Measurements from ENCODE around the gene OPCML.

Gene OPCML

GRCh38 chr11:133222425-133223330 is 309.6 kb downstream of the OPCML start:
- no peak for DNase-seq

- no peak for DNase-seq
Observed at GRCh38 chr11:133219543-133219942, 312.8 kb downstream of the OPCML start.

DNA sequence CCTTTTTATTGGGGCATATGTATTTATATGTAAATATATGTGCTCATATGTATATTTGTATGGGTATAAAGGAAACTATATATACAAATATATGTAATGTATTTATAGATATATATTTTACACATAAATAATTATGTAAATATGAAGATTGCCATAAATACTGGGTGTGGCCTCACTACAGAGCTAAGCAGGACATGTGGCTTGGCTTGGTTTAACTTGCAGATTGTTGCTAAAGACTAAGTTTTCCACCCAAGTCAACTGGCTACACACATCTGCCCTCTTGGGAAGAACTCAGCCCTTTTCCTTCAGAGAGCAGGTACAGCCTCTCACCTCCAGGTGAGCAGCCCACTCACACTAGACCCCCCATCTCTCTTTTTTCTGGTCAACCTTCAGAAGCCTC is 315.5 kb downstream of the OPCML start:
- DNase-seq: no peak

DNA sequence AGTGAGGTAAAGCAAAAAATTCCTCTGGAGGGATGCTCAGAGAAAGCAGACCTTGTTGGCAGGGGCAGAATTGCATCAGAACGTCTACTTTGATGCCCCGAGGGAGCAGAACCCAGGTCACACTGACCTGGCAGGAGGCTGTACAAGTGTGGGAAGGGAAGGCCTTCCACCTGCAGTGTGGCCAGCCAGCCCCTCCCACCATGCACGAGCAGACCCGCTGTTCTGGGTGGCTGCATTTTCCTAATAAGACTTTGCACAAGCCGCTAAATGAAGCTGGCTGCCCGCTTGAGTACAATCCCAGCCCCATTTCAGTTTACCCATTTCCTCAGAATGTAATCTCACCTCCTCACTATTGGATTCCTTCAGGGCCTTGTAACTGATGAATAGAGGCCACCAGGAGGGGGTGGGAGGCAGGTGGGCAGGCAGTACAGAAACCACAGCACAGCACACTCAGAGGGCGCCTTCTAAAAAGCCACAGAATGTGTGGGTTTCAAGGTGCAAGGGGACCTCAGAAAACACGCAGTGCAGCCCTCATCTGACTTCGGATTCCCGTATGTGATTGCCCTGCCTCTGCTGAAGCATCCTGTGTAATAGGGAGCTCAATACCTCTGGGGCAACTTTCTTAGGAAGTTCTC is 316.6 kb downstream of the OPCML start:
- no peak for DNase-seq

- DNase-seq: peak; percentile 25
Observed at GRCh38 chr11:133214646-133215045, 317.7 kb downstream of the OPCML start.

DNA sequence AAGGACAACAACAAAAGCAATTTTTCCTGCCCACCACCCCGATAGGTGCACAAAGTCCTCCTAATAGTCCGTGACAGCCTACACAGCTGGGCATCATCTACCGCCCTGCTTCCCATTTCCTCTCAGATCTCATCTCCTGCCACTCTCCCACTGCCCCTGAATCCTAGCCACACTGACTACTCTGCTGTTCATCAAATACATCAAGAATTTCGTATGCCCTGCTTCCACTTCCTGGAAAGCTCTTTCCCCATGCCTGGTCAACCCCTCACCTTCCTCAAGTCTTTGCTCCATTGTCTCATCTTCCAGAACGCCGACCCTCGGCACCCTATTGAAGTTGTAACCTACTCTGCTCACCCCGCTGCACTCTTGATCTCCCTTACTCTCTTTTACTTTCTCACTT is 320.1 kb downstream of the OPCML start:
- DNase-seq: no peak

DNA sequence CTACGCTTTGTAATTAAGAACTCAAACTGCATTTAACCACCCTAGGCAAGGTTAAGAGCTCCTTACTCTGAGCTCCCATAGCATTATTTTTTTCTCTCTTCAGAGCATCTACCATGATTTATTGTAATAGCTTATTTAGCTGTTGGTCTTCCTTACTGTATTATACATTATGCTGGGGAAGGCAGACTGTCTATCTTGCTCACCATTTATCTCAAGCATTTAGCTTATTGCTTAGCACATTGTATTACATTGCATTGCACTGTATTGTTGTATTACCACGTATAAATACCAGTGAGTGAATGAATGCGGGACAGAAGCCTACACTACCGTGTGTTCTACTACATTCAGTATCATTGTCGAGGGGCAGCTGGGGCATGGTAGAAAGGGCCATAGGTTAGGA is 324.3 kb downstream of the OPCML start:
- no peak for DNase-seq

DNA sequence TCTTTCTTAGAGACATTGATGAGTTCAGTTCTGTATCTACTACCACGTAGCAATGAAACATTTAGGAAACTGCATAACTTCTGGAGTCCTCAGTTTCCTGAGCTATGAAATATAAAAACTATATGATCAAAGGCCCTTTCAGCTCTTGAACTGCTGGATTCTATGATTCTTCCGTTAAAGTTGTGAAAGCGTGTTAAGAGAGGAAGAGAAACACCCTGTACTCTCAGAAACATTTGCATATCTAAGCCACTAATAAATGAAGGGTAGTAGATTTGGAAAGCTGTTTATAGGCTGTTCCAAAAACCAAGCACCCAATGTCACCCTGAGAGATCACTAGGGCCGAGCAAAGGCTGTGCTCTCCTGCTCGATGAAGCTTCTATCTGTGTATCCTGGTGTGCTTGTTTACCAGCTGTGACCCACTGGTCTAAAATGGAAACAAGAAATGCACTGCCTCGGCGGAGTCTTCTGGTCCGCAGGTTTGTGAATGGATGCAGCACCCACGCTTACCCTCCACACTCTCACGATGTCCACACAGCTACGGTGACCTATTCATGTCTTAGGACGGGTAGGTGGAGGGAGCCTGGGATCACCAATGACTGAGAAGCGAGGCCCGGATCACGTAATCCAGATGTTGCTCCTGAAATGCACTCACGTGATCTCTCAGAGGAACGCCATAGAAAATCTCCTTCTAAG is 325.8 kb downstream of the OPCML start:
- no peak for DNase-seq

- DNase-seq: no peak
Observed at GRCh38 chr11:133204158-133204557, 328.1 kb downstream of the OPCML start.

DNA sequence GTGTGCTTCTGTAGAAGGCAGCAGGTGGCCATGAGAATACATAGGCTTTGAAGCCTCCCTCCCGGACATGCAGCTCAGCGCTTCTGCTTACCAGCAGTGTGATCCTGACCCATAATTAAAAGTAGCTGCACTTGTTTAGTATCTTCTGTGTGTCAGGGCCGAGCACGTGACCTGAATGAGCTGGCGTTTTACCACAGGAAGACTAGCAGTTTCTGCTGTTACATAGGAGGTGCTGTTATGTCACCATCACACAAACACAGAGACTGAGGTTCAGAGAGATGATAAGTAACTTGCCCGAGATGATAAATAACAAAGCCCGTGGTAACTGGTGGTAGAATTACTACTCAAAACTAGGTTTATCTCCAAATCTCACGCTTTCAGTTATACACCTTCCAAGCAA is 329.5 kb downstream of the OPCML start:
- no peak for DNase-seq

- peak; percentile 24 for DNase-seq
Observed at GRCh38 chr11:133198438-133198837, 333.9 kb downstream of the OPCML start.

DNA sequence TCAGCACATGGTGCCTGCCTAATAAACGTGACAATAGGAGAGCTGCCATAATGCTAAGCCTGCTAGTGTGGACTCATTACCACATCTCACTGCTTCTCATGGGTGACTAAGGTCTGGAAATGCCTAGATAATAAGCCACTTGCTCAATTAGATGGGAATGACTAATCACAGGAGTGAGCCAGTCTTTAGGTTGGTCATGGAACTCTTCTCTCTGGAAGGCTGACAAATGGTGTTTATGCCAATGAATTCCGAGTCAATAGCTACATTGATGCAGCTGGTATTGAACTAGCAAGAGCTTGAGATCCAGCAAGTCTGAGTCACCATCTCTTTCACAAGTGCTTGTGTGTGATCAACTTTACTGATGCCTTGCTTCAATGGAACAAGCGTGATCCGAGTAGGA is 334.9 kb downstream of the OPCML start:
- no peak for DNase-seq

GRCh38 chr11:133191931-133192330 is 340.4 kb downstream of the OPCML start:
- no peak for DNase-seq

DNA sequence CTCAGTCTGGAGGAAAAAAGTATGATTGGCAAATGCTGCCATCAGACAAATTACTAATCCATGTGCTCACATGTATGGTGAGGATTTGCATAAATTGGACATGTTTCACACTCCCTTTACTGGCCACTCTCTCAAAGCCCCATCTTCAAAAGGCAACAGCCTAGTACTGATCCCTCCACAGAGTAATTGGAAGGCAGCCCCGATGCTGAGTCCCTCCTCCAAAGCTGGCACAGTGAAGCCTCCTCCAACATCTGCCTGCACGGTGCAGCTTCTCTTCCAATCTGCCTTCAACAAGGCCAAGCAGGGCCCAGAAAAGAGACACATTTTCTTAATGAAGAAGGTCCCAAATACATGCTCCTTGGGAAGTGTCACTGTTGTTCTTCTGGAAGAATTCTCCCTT is 350.6 kb downstream of the OPCML start:
- DNase-seq: no peak

DNA sequence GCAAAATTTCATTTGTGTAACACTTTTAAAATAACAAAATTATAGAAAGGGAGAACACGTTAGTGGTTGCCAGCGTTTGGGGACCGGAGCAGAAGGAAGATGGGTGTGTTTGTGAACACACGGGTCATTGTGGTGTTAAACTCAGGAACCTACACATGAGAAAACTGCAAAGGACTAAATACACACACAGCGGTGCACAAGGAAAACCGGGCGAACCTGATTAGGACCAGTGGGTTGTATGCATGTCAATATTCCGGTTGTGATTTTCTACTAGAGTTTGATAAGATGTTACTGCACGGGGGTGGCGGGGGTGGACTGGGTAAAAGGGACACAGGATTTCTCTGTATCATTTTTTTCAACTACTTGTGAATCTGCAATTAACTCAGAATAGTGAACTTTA is 351.2 kb downstream of the OPCML start:
- no peak for DNase-seq

GRCh38 chr11:133180201-133180600 is 352.1 kb downstream of the OPCML start:
- no peak for DNase-seq

DNA sequence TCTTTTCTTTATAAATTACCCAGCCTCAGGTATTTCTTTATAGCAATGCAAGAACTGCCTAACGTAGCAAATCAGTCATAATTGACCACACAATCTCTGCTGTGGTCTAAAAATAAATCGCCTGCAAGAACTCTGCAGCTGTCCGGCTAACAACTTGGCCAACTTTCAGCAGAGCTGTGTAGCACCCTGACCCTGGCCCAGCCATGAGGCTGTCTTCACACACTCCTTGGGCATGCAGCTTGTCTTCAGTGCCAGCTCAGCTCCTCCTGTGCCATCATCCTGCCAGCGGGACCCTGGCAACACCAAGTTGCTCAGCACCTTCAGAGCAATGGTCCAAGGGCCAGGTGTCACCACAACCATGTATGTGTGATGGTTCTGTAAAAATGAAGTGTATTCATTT is 355.6 kb downstream of the OPCML start:
- no peak for DNase-seq

- DNase-seq: no peak
Observed at GRCh38 chr11:133175103-133175502, 357.2 kb downstream of the OPCML start.

DNA sequence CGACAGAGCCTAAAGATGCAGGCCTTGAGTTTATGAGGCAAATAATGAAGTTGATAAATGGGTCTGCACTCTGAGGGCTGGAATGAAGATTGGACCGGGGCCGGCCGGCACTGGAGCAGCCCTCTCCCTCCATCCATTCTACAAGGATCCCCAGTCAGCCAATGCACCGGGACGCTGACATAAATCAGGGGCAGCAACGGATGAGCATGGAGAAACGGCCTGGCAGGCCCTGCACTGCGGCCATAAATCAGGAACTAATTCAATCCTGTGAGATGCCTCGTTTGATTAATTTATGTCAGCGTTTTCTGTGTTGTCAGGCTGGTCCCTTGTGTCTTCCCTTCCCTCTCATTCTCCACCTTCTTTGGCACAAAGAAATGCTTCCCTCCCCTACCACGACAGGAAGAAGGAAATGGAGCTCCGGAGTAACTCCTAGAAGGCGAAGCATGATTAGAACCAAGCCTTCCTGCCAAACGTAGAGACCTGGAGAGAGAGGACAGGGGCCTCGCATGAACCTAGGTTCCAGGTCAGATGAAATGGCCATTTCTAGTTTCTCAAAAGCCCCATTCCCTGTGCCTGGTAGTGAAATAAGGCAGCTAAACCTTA is 358.4 kb downstream of the OPCML start:
- no peak for DNase-seq

DNA sequence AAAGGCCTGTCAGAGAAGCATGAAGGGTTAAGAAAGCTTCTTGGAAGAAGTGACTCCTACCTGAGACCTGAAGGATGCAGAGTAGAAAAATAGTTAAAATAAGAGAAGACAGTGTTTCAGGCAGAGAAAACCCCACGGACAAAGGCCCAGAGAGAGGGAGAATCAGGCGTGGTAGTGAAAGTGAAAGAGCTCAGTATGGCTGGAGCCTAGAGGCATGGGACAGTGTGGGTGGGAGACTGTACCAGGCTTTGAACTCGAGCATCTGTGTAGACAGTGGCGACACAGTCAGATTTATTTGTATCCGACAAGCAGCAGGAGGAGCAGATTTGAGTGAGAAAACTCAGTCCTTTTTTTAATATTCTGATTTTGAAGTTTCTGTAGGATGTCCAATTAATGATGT is 360.0 kb downstream of the OPCML start:
- DNase-seq: no peak

- DNase-seq: no peak
Observed at GRCh38 chr11:133171374-133171773, 360.9 kb downstream of the OPCML start.

- no peak for DNase-seq
Observed at GRCh38 chr11:133168016-133168415, 364.3 kb downstream of the OPCML start.

DNA sequence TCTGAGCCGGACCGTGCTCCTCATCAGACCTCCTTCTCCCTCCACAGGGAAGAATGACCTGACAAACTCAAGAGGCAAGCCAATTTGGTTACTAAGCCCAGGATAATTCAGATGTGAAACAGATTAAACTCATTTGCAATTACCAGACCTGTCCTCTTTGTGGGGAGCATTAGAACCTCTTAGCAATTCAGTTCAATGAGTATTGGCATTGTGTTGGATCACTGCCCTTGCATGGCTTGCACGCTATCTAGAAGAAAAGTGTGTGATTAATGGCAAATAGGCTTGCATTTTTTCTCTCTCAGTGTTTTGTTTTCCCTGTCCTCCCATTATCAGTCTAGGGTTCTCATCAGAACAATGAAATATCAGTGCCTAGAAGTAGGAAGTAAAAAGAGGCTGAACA is 365.6 kb downstream of the OPCML start:
- DNase-seq: no peak

DNA sequence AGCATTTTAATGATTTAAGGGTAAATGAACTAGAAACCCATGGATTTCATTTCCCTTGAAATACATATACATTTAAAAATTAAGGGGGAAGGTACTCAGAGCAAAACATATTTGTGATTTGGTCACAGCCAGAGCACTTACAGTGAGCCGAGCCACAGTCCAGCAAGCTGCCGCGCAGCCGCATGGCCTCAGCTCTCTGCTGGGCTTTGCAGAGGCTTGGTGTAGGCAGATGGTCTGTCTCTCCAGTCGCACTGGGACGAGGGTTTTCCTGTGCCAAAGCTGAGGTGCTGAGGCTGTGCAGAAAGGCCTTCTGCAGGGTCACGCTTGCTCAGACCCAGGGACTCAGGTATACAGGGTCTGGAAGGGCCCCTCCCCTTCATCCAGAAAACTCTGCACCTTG is 367.3 kb downstream of the OPCML start:
- DNase-seq: no peak
